ENCODE measurements around the gene PHC1.

DNA sequence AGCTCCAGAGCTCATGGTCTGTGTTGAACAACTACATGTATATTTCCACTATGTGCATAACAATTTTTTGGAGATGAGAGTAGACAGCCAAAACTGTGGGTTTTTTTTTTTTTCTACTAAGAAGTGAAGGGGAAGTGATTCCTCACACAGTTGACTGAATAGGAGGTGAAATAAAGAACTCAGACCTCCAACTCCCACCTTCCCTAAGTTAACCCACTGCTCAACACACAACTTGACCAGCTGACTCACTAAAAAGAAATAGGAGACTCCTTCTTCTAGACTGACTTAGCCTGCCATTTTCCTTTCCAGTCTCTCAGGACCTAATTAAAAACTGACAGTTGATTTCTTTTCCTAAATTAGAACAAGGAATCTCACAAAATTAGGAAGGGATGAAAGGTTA, 33.4 kb downstream of the PHC1 start:
- no peak for TF ChIP-seq CTCF (IDR thresholded peaks at IDR 0.05; ENCODE audit: borderline replicate concordance, extremely low read depth, low read length, poor library complexity, severe bottlenecking)
- TF ChIP-seq EZH2 (IDR thresholded peaks at IDR 0.05; ENCODE audit: borderline replicate concordance, low read depth, low read length, severe bottlenecking) = no peak

Measured in DND-41 (cell line).